GM21825 (cell line): ENCODE data around the gene SLC25A3.
A peak's percentile ranks its signal among the peaks of the same experiment; 100 is the strongest.
"Not testable (repeated sequence)": the region's sequence is repeated elsewhere in the genome, so short reads cannot be mapped to it uniquely, and the experiment has no call there.

ENCODE experiments used
- ATAC-seq: cut with Tn5 transposase; IDR thresholded peaks from one replicate; pipeline ENCODE4 v1.9.1; 2021; ENCODE audit warnings: mild to moderate bottlenecking, moderate library complexity; ENCODE audit not compliant: unreplicated experiment

SLC25A3 gene

GRCh38 chr12:98594050-98594835 lies 757 bp downstream of the SLC25A3 start:
- peak; percentile 1 for ATAC-seq

- ATAC-seq, result no peak
Observed at GRCh38 chr12:98595243-98595988, 1.9 kb downstream of the SLC25A3 start.

- ATAC-seq, result not testable (repeated sequence)
Observed at GRCh38 chr12:98597313-98597712, 3.8 kb downstream of the SLC25A3 start.

GRCh38 chr12:98601924-98602323 lies 8.4 kb downstream of the SLC25A3 start:
- ATAC-seq, result no peak

GRCh38 chr12:98606359-98606988 lies 13.0 kb downstream of the SLC25A3 start:
- ATAC-seq, result no peak

DNA sequence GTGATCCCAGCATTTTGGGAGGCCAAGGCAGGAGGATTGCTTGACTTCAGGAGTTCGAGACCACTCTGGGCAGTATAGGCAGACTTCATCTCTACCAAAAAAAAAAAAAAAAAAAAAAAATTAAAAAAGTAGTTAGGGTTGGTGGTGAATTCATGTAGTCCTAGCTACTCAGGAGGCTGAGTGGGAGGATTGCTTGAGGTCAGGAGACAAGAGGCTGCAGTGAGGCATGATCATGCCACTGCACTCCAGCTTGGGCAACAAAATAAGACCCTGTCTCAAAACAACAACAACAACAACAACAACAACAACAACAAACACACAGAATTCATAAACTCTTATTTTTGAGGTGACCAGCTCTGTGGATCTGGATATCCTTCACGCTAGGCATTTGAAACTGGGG lies 17.1 kb downstream of the SLC25A3 start:
- ATAC-seq, result no peak

GRCh38 chr12:98612696-98613334 lies 19.3 kb downstream of the SLC25A3 start:
- ATAC-seq, result peak; percentile 89

DNA sequence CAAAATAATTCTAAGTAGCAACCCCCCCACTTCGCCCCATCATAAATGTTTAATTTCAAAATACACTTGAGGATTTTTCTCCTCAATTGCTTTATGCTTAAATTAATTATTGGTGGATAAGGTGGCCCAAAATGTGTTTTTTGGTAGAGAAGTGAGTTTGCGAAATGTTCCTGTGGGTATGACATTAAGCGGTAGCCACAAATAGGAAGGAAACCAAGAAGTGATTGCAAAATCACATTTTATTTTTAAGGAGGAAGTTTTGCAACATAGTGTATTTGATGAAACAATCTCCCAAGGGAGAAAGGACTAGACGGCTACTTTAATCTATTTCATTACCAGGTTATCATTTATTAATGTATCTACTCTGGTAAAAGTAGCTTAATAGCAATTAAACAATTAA lies 25.5 kb downstream of the SLC25A3 start:
- ATAC-seq, result no peak

- peak; percentile 73 for ATAC-seq
Observed at GRCh38 chr12:98635657-98636323, 42.3 kb downstream of the SLC25A3 start.

DNA sequence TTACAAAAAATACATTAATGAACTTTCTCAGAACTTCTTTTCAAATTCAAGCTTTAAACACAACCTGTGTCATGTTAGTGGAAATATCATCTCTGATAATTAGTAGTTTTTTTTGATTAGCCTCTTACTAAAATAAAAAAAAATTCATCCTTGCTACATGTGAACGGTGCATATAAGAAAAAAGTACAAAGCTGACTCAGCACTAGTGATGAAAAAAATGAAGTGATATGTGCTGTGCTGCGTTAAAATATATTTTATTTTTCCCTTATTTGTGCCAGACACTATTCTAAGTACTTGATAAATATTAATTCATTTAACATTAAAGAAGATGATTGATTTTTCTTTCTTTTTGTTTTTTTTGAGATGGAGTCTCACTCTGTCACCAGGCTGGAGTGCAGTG lies 43.6 kb downstream of the SLC25A3 start:
- ATAC-seq, result no peak

- ATAC-seq, result no peak
Observed at GRCh38 chr12:98638009-98638408, 44.5 kb downstream of the SLC25A3 start.

- ATAC-seq, result no peak
Observed at GRCh38 chr12:98639491-98639890, 46.0 kb downstream of the SLC25A3 start.

- not testable (repeated sequence) for ATAC-seq
Observed at GRCh38 chr12:98642801-98643200, 49.3 kb downstream of the SLC25A3 start.

GRCh38 chr12:98644433-98644711 lies 50.9 kb downstream of the SLC25A3 start:
- peak; percentile 14 for ATAC-seq

DNA sequence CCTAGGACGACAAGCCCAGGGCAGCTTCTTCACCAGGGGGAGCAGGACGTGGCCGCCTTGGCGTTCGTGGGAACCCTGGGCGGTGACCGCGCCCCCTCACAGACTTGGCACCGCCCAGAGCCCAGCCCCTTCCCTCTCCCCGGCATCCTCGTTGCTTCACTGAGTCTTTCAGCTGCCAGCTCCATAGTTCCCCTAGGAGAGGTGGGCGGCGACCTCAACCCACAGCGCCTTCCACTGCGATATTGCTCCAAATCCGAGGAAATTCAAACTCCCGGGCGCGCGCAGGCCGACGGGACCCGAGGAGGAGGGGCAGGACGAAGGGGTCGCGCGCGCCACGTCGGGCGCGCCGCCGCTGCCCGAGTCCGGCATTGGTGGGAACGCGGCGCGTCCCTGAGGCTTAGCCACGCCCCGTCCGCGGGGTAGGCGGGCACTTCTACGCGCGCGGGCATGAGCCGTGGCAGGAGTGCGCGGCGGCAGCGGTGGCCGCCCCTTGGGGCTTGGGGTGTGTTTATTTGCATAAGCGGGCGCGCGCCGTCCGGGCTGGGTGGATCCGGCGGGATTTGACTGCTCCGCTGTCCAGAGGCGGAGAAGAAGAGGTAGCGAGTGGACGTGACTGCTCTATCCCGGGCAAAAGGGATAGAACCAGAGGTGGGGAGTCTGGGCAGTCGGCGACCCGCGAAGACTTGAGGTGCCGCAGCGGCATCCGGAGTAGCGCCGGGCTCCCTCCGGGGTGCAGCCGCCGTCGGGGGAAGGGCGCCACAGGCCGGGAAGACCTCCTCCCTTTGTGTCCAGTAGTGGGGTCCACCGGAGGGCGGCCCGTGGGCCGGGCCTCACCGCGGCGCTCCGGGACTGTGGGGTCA lies 51.5 kb downstream of the SLC25A3 start, which contains the start of the genes APAF1 and IKBIP:
APAF1 (plus strand) TSS at position 579 of the 860 bp plus-strand sequence. CDS start 3,070 bp downstream, outside the sequence.
IKBIP (minus strand) TSS at position 77 of the 860 bp plus-strand sequence. CDS start 87 bp downstream, outside the sequence.
- ATAC-seq, result peak; percentile 89

DNA sequence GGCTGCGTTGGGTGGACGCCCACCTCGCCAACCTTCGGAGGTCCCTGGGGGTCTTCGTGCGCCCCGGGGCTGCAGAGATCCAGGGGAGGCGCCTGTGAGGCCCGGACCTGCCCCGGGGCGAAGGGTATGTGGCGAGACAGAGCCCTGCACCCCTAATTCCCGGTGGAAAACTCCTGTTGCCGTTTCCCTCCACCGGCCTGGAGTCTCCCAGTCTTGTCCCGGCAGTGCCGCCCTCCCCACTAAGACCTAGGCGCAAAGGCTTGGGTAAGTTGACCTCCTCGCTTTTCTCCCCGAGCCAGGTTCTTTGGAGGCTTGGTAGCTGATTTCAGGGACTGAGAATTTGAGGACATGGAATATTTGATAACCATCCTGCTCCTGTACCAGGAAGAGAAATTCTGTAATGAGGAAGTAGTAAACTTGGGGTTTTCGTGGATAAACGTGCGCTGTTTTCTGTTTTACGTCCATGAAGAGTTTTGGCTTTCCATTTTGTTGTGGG lies 52.1 kb downstream of the SLC25A3 start:
- ATAC-seq, result peak; percentile 1

DNA sequence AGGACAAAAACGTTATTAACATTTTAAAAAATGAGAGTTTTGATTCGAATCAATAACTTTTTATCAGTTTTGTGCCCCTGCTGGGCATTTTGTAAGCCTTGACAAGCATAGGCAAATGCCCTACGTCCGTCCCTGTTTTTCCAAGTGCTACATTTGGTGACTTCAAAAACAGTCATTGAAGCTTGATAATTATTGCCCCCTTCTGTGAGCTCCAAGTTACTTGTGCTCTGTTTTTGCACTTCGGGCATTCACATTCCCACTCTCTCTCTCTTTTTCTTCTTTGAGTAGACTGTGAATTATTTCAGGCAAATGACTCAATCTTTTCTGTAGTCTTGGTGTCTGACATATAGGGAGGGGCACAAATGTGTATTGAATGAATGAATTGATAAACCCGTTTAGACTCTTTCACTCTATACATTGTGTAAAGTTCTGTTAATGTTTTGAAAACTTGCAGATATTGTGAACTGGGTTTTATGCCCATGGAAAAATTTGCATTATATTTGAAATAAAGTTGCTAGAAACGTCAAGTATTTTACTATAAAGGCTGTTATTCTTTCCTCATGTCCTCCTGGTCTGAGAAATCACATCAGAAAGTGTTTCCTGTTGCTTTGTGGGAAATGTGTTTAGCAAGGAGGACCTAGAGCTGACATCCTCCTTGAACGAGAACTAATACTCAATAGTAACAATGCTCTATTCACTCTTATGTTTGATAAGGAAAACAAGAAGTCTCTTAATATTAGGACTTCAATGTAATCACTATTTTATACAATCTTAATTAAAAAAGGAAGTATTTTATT lies 53.0 kb downstream of the SLC25A3 start:
- no peak for ATAC-seq

- no peak for ATAC-seq
Observed at GRCh38 chr12:98651328-98651727, 57.8 kb downstream of the SLC25A3 start.
